NOMO-1 treated with DMSO at 0.1 percent for 48 hours (cell line): ENCODE data around the gene SMIM9.
"Not testable (repeated sequence)": the region's sequence is repeated elsewhere in the genome, so short reads cannot be mapped to it uniquely, and the experiment has no call there.

Source experiments
- DNase-seq: peaks from one replicate; lab custom pipeline; 2025; ENCODE audit not compliant: unreplicated experiment; lab: John Stamatoyannopoulos, UW

Gene SMIM9

GRCh38 chrX:154816326-154816898 lies 18.1 kb downstream of the SMIM9 start:
- DNase-seq = not testable (repeated sequence)

GRCh38 chrX:154815274-154815818 lies 19.1 kb downstream of the SMIM9 start:
- no peak for DNase-seq

- no peak for DNase-seq
Measured at GRCh38 chrX:154813801-154814200, 20.7 kb downstream of the SMIM9 start.

- no peak for DNase-seq
Measured at GRCh38 chrX:154812341-154813101, 21.9 kb downstream of the SMIM9 start.

GRCh38 chrX:154809939-154810665 lies 24.4 kb downstream of the SMIM9 start:
- DNase-seq = peak; percentile 25

- no peak for DNase-seq
Measured at GRCh38 chrX:154806837-154807501, 27.5 kb downstream of the SMIM9 start.

GRCh38 chrX:154805696-154806091 lies 28.8 kb downstream of the SMIM9 start:
- DNase-seq = peak; percentile 58

GRCh38 chrX:154804957-154805695 lies 29.3 kb downstream of the SMIM9 start, which contains the start of gene MPP1:
MPP1 (minus strand) TSS chrX:154805485; CDS start chrX:154805373, 112 bp downstream.
- DNase-seq = peak; percentile 61

GRCh38 chrX:154804261-154804956 lies 30.1 kb downstream of the SMIM9 start:
- no peak for DNase-seq

GRCh38 chrX:154802947-154803346 lies 31.5 kb downstream of the SMIM9 start:
- no peak for DNase-seq

GRCh38 chrX:154800478-154801210 lies 33.8 kb downstream of the SMIM9 start:
- peak; percentile 71 for DNase-seq

GRCh38 chrX:154799556-154800348 lies 34.7 kb downstream of the SMIM9 start:
- no peak for DNase-seq

- no peak for DNase-seq
Measured at GRCh38 chrX:154797006-154797405, 37.5 kb downstream of the SMIM9 start.

- no peak for DNase-seq
Measured at GRCh38 chrX:154795016-154795415, 39.4 kb downstream of the SMIM9 start.

- no peak for DNase-seq
Measured at GRCh38 chrX:154793084-154793795, 41.2 kb downstream of the SMIM9 start.

GRCh38 chrX:154791939-154792338 lies 42.5 kb downstream of the SMIM9 start:
- DNase-seq = no peak

GRCh38 chrX:154791467-154791866 lies 43.0 kb downstream of the SMIM9 start:
- DNase-seq = no peak

- no peak for DNase-seq
Measured at GRCh38 chrX:154785716-154786115, 48.7 kb downstream of the SMIM9 start.
